Ovary (tissue), 9 donors: Measurements from ENCODE around the gene ADRB1. TPM values are rescaled to one million over a fixed set of nuclear protein-coding genes. Genes with fewer than 3 reads are reported as not detected.

Experiments
- DNase-seq, 5 donors: peaks; one replicate each; pipeline ENCODE4 v3.0.0-alpha.2; 2019 to 2020
- H3K27ac ChIP-seq, 2 donors: fragments of 200-600 bp; one replicate each; pipeline versions ENCODE4 v1.5.1 to v1.8.0; 2019 to 2022
- H3K27me3 ChIP-seq: fragments of 200-600 bp; one replicate; pipeline ENCODE4 v1.8.0; 2022
- H3K36me3 ChIP-seq: fragments of 200-600 bp; sonication (generic); one replicate; pipeline ENCODE4 v1.5.1; 2019
- H3K4me1 ChIP-seq: one replicate; pipeline ENCODE4 v1.8.1; 2013; ENCODE audit warnings: mild to moderate bottlenecking, moderate library complexity; ENCODE audit not compliant: insufficient read depth
- H3K4me3 ChIP-seq: fragments of 200-600 bp; sonication (generic); one replicate; pipeline ENCODE4 v1.5.1; 2017
- H3K9me3 ChIP-seq, 2 donors: fragments of 200-600 bp in 1 of 2; sonication (generic) in 1 of 2; one replicate each; pipeline versions ENCODE4 v1.5.1 to v1.8.1; 2013 to 2019; ENCODE audit warnings: mild to moderate bottlenecking in 1 of 2, moderate library complexity in 1 of 2
- CTCF ChIP-seq, 3 donors: fragments of 450-650 bp in 2 of 3; fragments of 200-600 bp in 1 of 3; IDR thresholded peaks; one replicate each; pipeline versions ENCODE4 v1.5.1 to v1.8.0; 2016 to 2022; ENCODE audit warnings: antibody characterized with exemption in 3 of 3, mild to moderate bottlenecking in 1 of 3
- EP300 ChIP-seq: sonication (generic); formaldehyde crosslinking; IDR thresholded peaks from one replicate; pipeline ENCODE4 v1.6.1; 2017; ENCODE audit warnings: antibody characterized with exemption
- POLR2A ChIP-seq: fragments of 450-650 bp; IDR thresholded peaks from one replicate; pipeline ENCODE4 v1.6.1; 2017; ENCODE audit warnings: antibody characterized with exemption, mild to moderate bottlenecking, moderate library complexity
- WGBS, 3 donors: extraction: QIAGEN DNeasy Blood & Tissue Kit in 1 of 3; methylation state at CpG; one replicate each; pipeline versions ENCODE4 v1.1.5 to v1.1.7; 2013 to 2017; 5-methylcytosine and 5-hydroxymethylcytosine counted together
- intact Hi-C, 4 donors: fragments of 100-400 bp; cut with DNase I; formaldehyde crosslinking; loops; one replicate each; pipeline versions ENCODE4 v1.11.0 to v1.15.1; 2022 to 2023
- polyA plus RNA-seq, 2 donors: library from polyadenylated mRNA; stranded (reverse); fragments of 200-250 nt in 1 of 2; fragments of 350-450 nt in 1 of 2; fragmentation: Illumina TruSeq in 1 of 2; extraction: RNeasy Lipid Tissue Mini Kit (QIAGEN cat#74804) in 1 of 2; gene quantifications; one replicate each; pipeline ENCODE4 v1.2.3, GENCODE V29; 2013 to 2014
- total RNA-seq, 7 donors: library from RNA; depleted of rRNA in 2 of 7; stranded (reverse); fragments of >200 nt in 2 of 7; fragmentation: NEBNext Ultra II Directional in 3 of 7; extraction: Animal tissue kit (Norgen Biotek cat#: 25700) in 3 of 7; gene quantifications; one replicate each; pipeline versions ENCODE4 v1.1.0 to v1.2.4, GENCODE V29; 2016 to 2023
- donor health status: DM: no; HTN: no; CAD: no; lungs with moderate emphysema.
- donor health status: DM: no; HTN: no; CAD: no.
- donor health status: Bipolar disorder and iron deficiency.
- donor health status: DM: yes; HTN: yes; CAD: no.
- donor health status: DM: no; HTN: no; CAD: no.
- donor health status: DM: yes; HTN: yes; CAD: no.

The ADRB1 gene
- total and polyA plus RNA-seq, 9 donors = 0.13 to 1.1 (median 0.23) TPM; not detected in 3

DNA sequence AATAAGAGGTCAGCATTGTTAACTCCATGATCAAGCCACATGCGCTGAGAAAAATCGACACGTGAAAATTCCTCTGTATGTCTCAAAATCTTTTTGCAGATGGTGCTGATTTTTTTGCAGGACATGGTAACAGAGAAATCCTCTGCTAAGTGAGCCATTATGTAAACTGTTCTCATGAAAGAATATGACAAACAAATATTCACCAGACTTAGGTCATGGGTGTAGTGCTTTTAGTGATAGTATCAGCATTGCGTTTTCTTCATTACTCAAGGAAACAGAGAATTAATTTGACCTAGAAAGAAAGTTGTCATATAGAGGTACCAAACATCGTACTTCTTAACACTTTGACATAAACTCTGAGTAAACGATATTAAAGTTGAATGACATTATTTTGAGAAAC is 34.7 kb downstream of the ADRB1 start:
- H3K36me3 ChIP-seq = no peaks in the 10 kb centered on the region
- intact Hi-C loops = no loop called here
- no peak for DNase-seq
- no peaks in the 10 kb centered on the region for H3K4me1 ChIP-seq
- no peaks in the 10 kb centered on the region for H3K27me3 ChIP-seq
- no peak overlapping the region for H3K27ac ChIP-seq
- no peaks in the 10 kb centered on the region for H3K9me3 ChIP-seq
- H3K4me3 ChIP-seq = no peak overlapping the region
- TF ChIP-seq POLR2A (no peak), EP300 (no peak), CTCF (IDR thresholded peaks at IDR 0.05) (no peak)
- WGBS, 3 donors = 78 to 88% (median 80%) methylated on average over 6 of the region's 6 CpGs

- intact Hi-C loops = no loop called here
- H3K4me3 ChIP-seq = no peak overlapping the region
- 78 to 88% (median 82%) methylated on average over 5 of the region's 5 CpGs for WGBS, 3 donors
These were observed 35.8 kb downstream of the ADRB1 start for GRCh38 chr10:114079421-114079820.

DNA sequence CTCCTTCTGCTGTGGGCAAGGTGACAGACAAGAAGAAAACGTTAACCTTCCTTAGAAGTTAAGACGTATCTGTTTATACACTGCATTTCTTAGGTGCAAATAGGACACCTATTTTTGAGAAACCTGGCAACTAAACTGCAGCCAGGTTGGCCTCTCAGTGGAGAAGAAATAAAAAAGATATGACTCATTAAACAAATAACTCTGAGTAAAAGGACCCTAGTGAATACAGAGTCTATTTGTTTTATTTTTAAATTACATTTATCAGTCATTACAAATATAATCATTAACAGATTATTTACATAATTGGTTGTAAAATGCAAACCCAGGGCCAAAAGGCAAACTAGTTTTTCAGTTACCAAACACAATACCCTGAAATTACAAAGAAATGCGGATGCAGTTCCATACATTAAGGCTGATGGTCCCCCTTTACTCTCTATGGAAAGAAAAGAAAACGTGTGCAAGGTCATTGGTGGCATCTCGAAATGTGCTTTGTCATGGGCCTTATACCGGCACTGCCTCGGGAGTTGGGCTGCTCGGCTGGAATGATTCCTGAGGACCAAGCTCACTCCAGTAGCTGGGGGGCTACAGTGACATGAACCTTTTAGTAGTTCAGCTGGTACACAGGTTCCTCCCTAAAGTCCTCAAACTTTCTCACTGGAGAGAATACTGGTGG is 38.4 kb downstream of the ADRB1 start:
- 78 to 84% (median 82%) methylated on average over 8 of the region's 8 CpGs for WGBS, 3 donors
- Histone ChIP-seq H3K4me3 (no peak overlapping the region), H3K9me3 (no peaks in the 10 kb centered on the region), H3K27ac (no peak overlapping the region), H3K36me3 (no peaks in the 10 kb centered on the region), H3K27me3 (no peaks in the 10 kb centered on the region), H3K4me1 (no peaks in the 10 kb centered on the region)
- no peak for DNase-seq
- intact Hi-C loops = no loop called here
- TF ChIP-seq CTCF (IDR thresholded peaks at IDR 0.05) = no peak
- TF ChIP-seq POLR2A = no peak
- no peak for TF ChIP-seq EP300

More at GRCh38 chr10:114079421-114079820, 35.8 kb downstream of the ADRB1 start:
- no peak for DNase-seq
- TF ChIP-seq CTCF (IDR thresholded peaks at IDR 0.05) (no peak), POLR2A (no peak)
- H3K27ac ChIP-seq = no peak overlapping the region
- H3K36me3 ChIP-seq = no peaks in the 10 kb centered on the region
- no peaks in the 10 kb centered on the region for H3K4me1 ChIP-seq
- no peaks in the 10 kb centered on the region for H3K9me3 ChIP-seq
- H3K27me3 ChIP-seq = no peaks in the 10 kb centered on the region

DNA sequence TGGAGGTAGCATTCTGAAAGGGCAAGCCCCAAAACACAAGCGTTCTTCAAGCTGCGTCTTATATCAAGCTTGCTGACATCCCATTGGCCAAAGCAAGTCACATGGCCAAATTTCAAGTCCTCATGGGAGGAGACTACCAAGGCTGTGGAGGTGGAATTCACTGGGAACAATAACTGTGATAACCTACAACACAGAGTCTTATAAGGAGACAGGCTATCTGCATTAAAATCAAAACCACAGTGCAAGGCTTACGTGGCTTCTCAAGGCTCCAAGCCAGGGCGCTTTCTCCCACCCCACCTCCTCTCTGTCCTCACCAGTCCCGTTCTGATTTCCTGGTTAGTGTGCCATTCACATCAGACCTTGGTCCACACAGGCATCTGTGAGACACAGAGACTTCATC is 39.4 kb downstream of the ADRB1 start:
- no peak overlapping the region for H3K27ac ChIP-seq
- no peak for DNase-seq
- TF ChIP-seq POLR2A (no peak), EP300 (no peak), CTCF (IDR thresholded peaks at IDR 0.05) (no peak)
- H3K4me1 ChIP-seq = no peaks in the 10 kb centered on the region
- H3K36me3 ChIP-seq = no peaks in the 10 kb centered on the region
- WGBS, 3 donors = 87 to 91% (median 89%) methylated on average over 5 of the region's 5 CpGs
- intact Hi-C loops = no loop called here
- H3K9me3 ChIP-seq = no peaks in the 10 kb centered on the region
- H3K4me3 ChIP-seq = no peak overlapping the region
- no peaks in the 10 kb centered on the region for H3K27me3 ChIP-seq
